Measurements from ENCODE around the gene AMDHD1.

Gene AMDHD1

GRCh38 chr12:95995238-95996031 is 52.3 kb downstream of the AMDHD1 start:
- DNase-seq (ENCODE audit: low spot score): no peak

GRCh38 chr12:95996034-95996658 is 53.0 kb downstream of the AMDHD1 start, which contains the start of gene HAL:
HAL (minus strand) TSS chr12:95996344; CDS start chr12:95995910, 434 bp downstream.
- DNase-seq (ENCODE audit: low spot score): no peak

- no peak for DNase-seq (ENCODE audit: low spot score)
Observed at GRCh38 chr12:95997276-95997675, 54.1 kb downstream of the AMDHD1 start.

GRCh38 chr12:95997911-95998510 is 54.9 kb downstream of the AMDHD1 start:
- DNase-seq (ENCODE audit: low spot score): no peak

GRCh38 chr12:95998611-95999286 is 55.6 kb downstream of the AMDHD1 start:
- peak; percentile 41 for DNase-seq (ENCODE audit: low spot score)

GRCh38 chr12:95999484-95999883 is 56.4 kb downstream of the AMDHD1 start:
- DNase-seq (ENCODE audit: low spot score): no peak

- DNase-seq (ENCODE audit: low spot score): no peak
Observed at GRCh38 chr12:96000858-96001257, 57.7 kb downstream of the AMDHD1 start.

GRCh38 chr12:96006727-96007126 is 63.6 kb downstream of the AMDHD1 start:
- DNase-seq (ENCODE audit: low spot score): no peak

- no peak for DNase-seq (ENCODE audit: low spot score)
Observed at GRCh38 chr12:96007729-96008128, 64.6 kb downstream of the AMDHD1 start.

- DNase-seq (ENCODE audit: low spot score): no peak
Observed at GRCh38 chr12:96014943-96015599, 71.9 kb downstream of the AMDHD1 start.

- no peak for DNase-seq (ENCODE audit: low spot score)
Observed at GRCh38 chr12:96015672-96016071, 72.5 kb downstream of the AMDHD1 start.

Data from LoVo (cell line).